Measurements from ENCODE around the gene SH3RF3. TPM values are rescaled to one million over a fixed set of nuclear protein-coding genes. Genes with fewer than 3 reads are reported as not detected.

The SH3RF3 gene
- total and polyA plus RNA-seq, 9 of the 15 experiments (the other 6 are each of a cell fraction or from before 2014, with no cell fraction given): 0.02 TPM; not detected in 8

GRCh38 chr2:109302319-109302718, 173.3 kb downstream of the SH3RF3 start:
- Histone ChIP-seq H2AFZ (ENCODE audit: low read depth, low read length) (no peak overlapping the region), H3K9me3 (replicated peaks; ENCODE audit: control insufficient read depth, insufficient read depth, low read depth, low read length) (no peaks in the 10 kb centered on the region), H3K27me3 (ENCODE audit: control insufficient read depth in 2 of 2, insufficient read depth in 2 of 2, low read length in 2 of 2) (peaks cover 11 to 47% of the 10 kb centered on the region in 2 experiments; a peak in 3 of 5 replicates), H3K79me2 (ENCODE audit: control insufficient read depth, insufficient read depth, low read length) (no peaks in the 10 kb centered on the region), H3K9ac (ENCODE audit: insufficient read depth in 1 of 2, low read depth in 2 of 2, low read length in 2 of 2) (no peak overlapping the region), H3K36me3 (ENCODE audit: control insufficient read depth, insufficient read depth, low read length) (no peaks in the 10 kb centered on the region), H3K27ac (ENCODE audit: extremely low read depth, low read depth, low read length) (no peak overlapping the region), H4K20me1 (replicated peaks; ENCODE audit: control insufficient read depth, insufficient read depth, low read length) (no peaks in the 10 kb centered on the region), H3K9me1 (ENCODE audit: control insufficient read depth, insufficient read depth, low read length) (no peaks in the 10 kb centered on the region), H3K4me3 (no peak overlapping the region), H3K4me2 (ENCODE audit: insufficient read depth, low read length) (no peak overlapping the region), H3K4me1 (replicated peaks in 1 of 2; ENCODE audit: control insufficient read depth in 2 of 2, insufficient read depth in 2 of 2, low read length in 2 of 2) (no peaks in the 10 kb centered on the region)
- ATAC-seq (no peak), FAIRE-seq (no peak), DNase-seq (ENCODE audit: extremely low read depth in 1 of 4, low spot score in 3 of 4) (no peak)
- ChIA-PET POLR2A (no interaction called here), CTCF (ENCODE audit: low intra/inter-chr PET ratio) (no interaction called here)
- no TSS peak for BruUV-seq (replicated peaks)
- in situ Hi-C loops (cut with MboI): no loop called here
- WGBS (ENCODE audit: insufficient coverage, low coverage, missing lambda C conversion rate): 0% methylated on average over 5 of the region's 6 CpGs
- TF ChIP-seq HMBOX1 (IDR thresholded peaks at IDR 0.05) (no peak), EP400 (IDR thresholded peaks at IDR 0.05) (no peak), RBM22 (IDR thresholded peaks at IDR 0.05; ENCODE audit: low read depth, low read length, poor library complexity, severe bottlenecking) (no peak), ZSCAN29 (IDR thresholded peaks at IDR 0.05) (no peak), TFE3 (CRISPR knock-in tag; IDR thresholded peaks at IDR 0.05) (no peak), RBM15 (IDR thresholded peaks at IDR 0.05; ENCODE audit: insufficient read depth, low read length) (no peak), MEF2D (tag; conservative IDR thresholded peaks at IDR 0.05; ENCODE audit: low read depth) (no peak), FOXA3 (CRISPR knock-in tag; conservative IDR thresholded peaks at IDR 0.05 in 1 of 2, IDR thresholded peaks at IDR 0.05 in 1 of 2) (no peak), ELK3 (CRISPR knock-in tag; IDR thresholded peaks at IDR 0.05) (no peak), SMARCE1 (IDR thresholded peaks at IDR 0.05) (no peak), ZNF830 (CRISPR knock-in tag; IDR thresholded peaks at IDR 0.05) (no peak), MCM2 (IDR thresholded peaks at IDR 0.05; ENCODE audit: low read depth) (no peak), CSDE1 (IDR thresholded peaks at IDR 0.05) (no peak)
- intact Hi-C loops (cut with micrococcal nuclease): no loop called here
